HEK293 (cell line): Measurements from ENCODE around the gene FOXD3.

ENCODE experiments used
- CTCF ChIA-PET: fragments of 350-600 bp; formaldehyde crosslinking; extraction: SDS; loops from one replicate; lab custom pipeline; 2021; ENCODE audit warnings: antibody characterized with exemption; lab: Yijun Ruan, JAX
- POLR2A ChIA-PET: fragments of 300-600 bp; formaldehyde crosslinking; extraction: SDS; loops from one replicate; lab custom pipeline; 2020; ENCODE audit warnings: antibody characterized with exemption, inconsistent platforms; lab: Yijun Ruan, JAX
- H3K27ac ChIP-seq: fragments of 200-500 bp; sonication (Bioruptor generic); 2 replicates; pipeline ENCODE4 v1.5.1; 2014; ENCODE audit warnings: low read depth, low read length, control low read depth, inconsistent platforms; ENCODE audit errors: extremely low read depth
- H3K36me3 ChIP-seq, 2 experiments: fragments of 200-500 bp in 1 of 2; sonication (Bioruptor generic) in 1 of 2; 1 replicate in 1 of 2; 2 replicates in 1 of 2; pipeline ENCODE4 v1.5.1; 2014 to 2017; ENCODE audit warnings: inconsistent platforms in 2 of 2, low read length in 2 of 2; ENCODE audit not compliant: control insufficient read depth in 2 of 2, insufficient read depth in 1 of 2
- H3K4me1 ChIP-seq: fragments of 200-500 bp; sonication (Bioruptor generic); 2 replicates; pipeline ENCODE4 v1.5.1; 2014; ENCODE audit warnings: mild to moderate bottlenecking, low read length, inconsistent platforms; ENCODE audit not compliant: control insufficient read depth, insufficient read depth
- H3K4me3 ChIP-seq: 2 replicates; pipeline ENCODE4 v1.5.1; 2011; ENCODE audit warnings: low read depth, mild to moderate bottlenecking, control low read depth, low read length, moderate library complexity
- H3K9me3 ChIP-seq: fragments of 200-500 bp; sonication (Bioruptor generic); 2 replicates; pipeline ENCODE4 v1.5.1; 2014; ENCODE audit warnings: low read depth, low read length, inconsistent platforms; ENCODE audit not compliant: control insufficient read depth, insufficient read depth
- BCL11B ChIP-seq: fragments of 450-650 bp; formaldehyde crosslinking; IDR thresholded peaks from 2 replicates; pipeline ENCODE4 v1.5.1; 2016; ENCODE audit warnings: low read depth, missing biosample characterization, missing genetic modification characterization
- MYNN ChIP-seq: fragments of 450-650 bp; formaldehyde crosslinking; IDR thresholded peaks from 2 replicates; pipeline ENCODE4 v1.5.1; 2016; ENCODE audit warnings: missing biosample characterization, missing genetic modification characterization, borderline replicate concordance
- SETDB1 ChIP-seq: IDR thresholded peaks from one replicate; pipeline ENCODE4 v1.6.1; 2017; ENCODE audit warnings: mild to moderate bottlenecking, low read length, moderate library complexity, mixed read lengths; ENCODE audit not compliant: insufficient read length
- SP2 ChIP-seq: fragments of 450-650 bp; formaldehyde crosslinking; IDR thresholded peaks from 2 replicates; pipeline ENCODE4 v1.5.1; 2016; ENCODE audit warnings: missing biosample characterization, missing genetic modification characterization
- ZBTB7A ChIP-seq: fragments of 450-650 bp; formaldehyde crosslinking; IDR thresholded peaks from 2 replicates; pipeline ENCODE4 v1.5.1; 2016; ENCODE audit warnings: low read depth, missing biosample characterization, missing genetic modification characterization
- ZNF112 ChIP-seq: fragments of 450-650 bp; formaldehyde crosslinking; IDR thresholded peaks from 2 replicates; pipeline ENCODE4 v1.5.0; 2017; ENCODE audit warnings: missing biosample characterization, missing genetic modification characterization
- ZNF132 ChIP-seq: fragments of 450-650 bp; formaldehyde crosslinking; IDR thresholded peaks from 2 replicates; pipeline ENCODE4 v1.5.1; 2017; ENCODE audit warnings: missing biosample characterization, missing genetic modification characterization, borderline replicate concordance
- ZNF174 ChIP-seq: fragments of 450-650 bp; formaldehyde crosslinking; IDR thresholded peaks from 2 replicates; pipeline ENCODE4 v1.5.0; 2017; ENCODE audit warnings: missing biosample characterization, mild to moderate bottlenecking, missing genetic modification characterization
- ZNF274 ChIP-seq, 2 experiments: fragments of 200-500 bp in 1 of 2; fragments of 450-650 bp in 1 of 2; sonication (Bioruptor generic) in 1 of 2; formaldehyde crosslinking in 1 of 2; IDR thresholded peaks; 2 replicates each; pipeline versions ENCODE4 v1.5.1 to v1.6.1; 2014 to 2016; ENCODE audit warnings: borderline replicate concordance in 1 of 2, inconsistent platforms in 1 of 2, low read length in 1 of 2, missing biosample characterization in 1 of 2, missing genetic modification characterization in 1 of 2
- ZNF324 ChIP-seq: fragments of 450-650 bp; formaldehyde crosslinking; IDR thresholded peaks from 2 replicates; pipeline ENCODE4 v1.5.1; 2016; ENCODE audit warnings: missing biosample characterization, missing genetic modification characterization
- ZNF335 ChIP-seq: fragments of 450-650 bp; formaldehyde crosslinking; conservative IDR thresholded peaks from 2 replicates; pipeline ENCODE4 v1.5.1; 2016; ENCODE audit warnings: missing biosample characterization, missing genetic modification characterization
- ZNF37A ChIP-seq: fragments of 450-650 bp; IDR thresholded peaks from 2 replicates; pipeline ENCODE4 v1.5.1; 2018; ENCODE audit warnings: missing biosample characterization, missing genetic modification characterization
- ZNF600 ChIP-seq: fragments of 450-650 bp; formaldehyde crosslinking; IDR thresholded peaks from 2 replicates; pipeline ENCODE4 v1.5.1; 2016; ENCODE audit warnings: missing biosample characterization, missing genetic modification characterization
- ZNF626 ChIP-seq: fragments of 450-650 bp; sonication (Bioruptor Pico); formaldehyde crosslinking; IDR thresholded peaks from 2 replicates; pipeline ENCODE4 v1.5.1; 2018; ENCODE audit warnings: missing biosample characterization, missing genetic modification characterization, inconsistent platforms
- ZNF658 ChIP-seq: fragments of 450-650 bp; formaldehyde crosslinking; IDR thresholded peaks from 2 replicates; pipeline ENCODE4; 2016; ENCODE audit warnings: missing biosample characterization, missing genetic modification characterization
- ZNF76 ChIP-seq: fragments of 450-650 bp; formaldehyde crosslinking; IDR thresholded peaks from 2 replicates; pipeline ENCODE4; 2016; ENCODE audit warnings: low read depth, missing biosample characterization, missing genetic modification characterization, borderline replicate concordance
- ZNF791 ChIP-seq: fragments of 450-650 bp; formaldehyde crosslinking; IDR thresholded peaks from 2 replicates; pipeline ENCODE4 v1.5.1; 2016; ENCODE audit warnings: missing biosample characterization, missing genetic modification characterization
- ZNF837 ChIP-seq: fragments of 450-650 bp; formaldehyde crosslinking; IDR thresholded peaks from 2 replicates; pipeline ENCODE4 v1.5.1; 2016; ENCODE audit warnings: missing biosample characterization, missing genetic modification characterization
- TF ChIP-seq, protein P1 (sequence below): fragments of 450-650 bp; formaldehyde crosslinking; IDR thresholded peaks from 2 replicates; pipeline ENCODE4 v1.5.1; 2016; ENCODE audit warnings: missing biosample characterization, missing genetic modification characterization, borderline replicate concordance
- TF ChIP-seq, protein P2 (sequence below): fragments of 450-650 bp; formaldehyde crosslinking; IDR thresholded peaks from 2 replicates; pipeline ENCODE4 v1.5.1; 2016; ENCODE audit warnings: missing biosample characterization, missing genetic modification characterization
- TF ChIP-seq, protein P3 (sequence below): fragments of 450-650 bp; IDR thresholded peaks from 2 replicates; pipeline ENCODE4 v1.5.1; 2018; ENCODE audit warnings: missing biosample characterization, mild to moderate bottlenecking, missing genetic modification characterization

FOXD3 gene

DNA sequence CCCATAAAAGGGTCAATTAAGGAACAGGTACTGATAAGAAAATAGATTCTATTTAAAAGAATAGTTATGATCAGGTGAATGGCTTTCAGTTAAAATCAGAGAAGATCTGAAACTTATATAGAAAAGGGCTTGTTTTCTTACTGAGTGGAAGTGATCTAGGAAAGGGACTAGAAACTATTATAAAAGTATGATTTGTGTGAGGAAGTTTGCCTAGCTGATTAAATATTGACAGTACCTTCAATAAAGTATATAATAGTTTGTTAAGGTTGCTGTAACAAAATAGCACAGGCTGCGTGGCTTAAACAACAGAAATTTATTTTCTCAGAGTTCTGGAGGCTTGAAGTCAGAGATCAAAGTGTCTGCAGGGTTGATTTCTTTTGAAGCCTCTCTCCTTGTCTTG, 39.7 kb downstream of the FOXD3 start:
- H3K27ac ChIP-seq, result no peak overlapping the region
- TF ChIP-seq ZNF274 (IDR thresholded peaks at IDR 0.05; ENCODE audit: low read length) (no peak), ZNF274 (tag by site-specific recombination; IDR thresholded peaks at IDR 0.05; ENCODE audit: borderline replicate concordance) (no peak), ZNF791 (tag by site-specific recombination) (no peak), ZNF174 (no peak), ZNF600 (tag by site-specific recombination) (no peak), ZNF37A (no peak), SP2 (no peak)
- TF ChIP-seq, protein P1, sequence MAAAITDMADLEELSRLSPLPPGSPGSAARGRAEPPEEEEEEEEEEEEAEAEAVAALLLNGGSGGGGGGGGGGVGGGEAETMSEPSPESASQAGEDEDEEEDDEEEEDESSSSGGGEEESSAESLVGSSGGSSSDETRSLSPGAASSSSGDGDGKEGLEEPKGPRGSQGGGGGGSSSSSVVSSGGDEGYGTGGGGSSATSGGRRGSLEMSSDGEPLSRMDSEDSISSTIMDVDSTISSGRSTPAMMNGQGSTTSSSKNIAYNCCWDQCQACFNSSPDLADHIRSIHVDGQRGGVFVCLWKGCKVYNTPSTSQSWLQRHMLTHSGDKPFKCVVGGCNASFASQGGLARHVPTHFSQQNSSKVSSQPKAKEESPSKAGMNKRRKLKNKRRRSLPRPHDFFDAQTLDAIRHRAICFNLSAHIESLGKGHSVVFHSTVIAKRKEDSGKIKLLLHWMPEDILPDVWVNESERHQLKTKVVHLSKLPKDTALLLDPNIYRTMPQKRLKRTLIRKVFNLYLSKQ (tag by site-specific recombination), result no peak
- TF ChIP-seq, protein P2, sequence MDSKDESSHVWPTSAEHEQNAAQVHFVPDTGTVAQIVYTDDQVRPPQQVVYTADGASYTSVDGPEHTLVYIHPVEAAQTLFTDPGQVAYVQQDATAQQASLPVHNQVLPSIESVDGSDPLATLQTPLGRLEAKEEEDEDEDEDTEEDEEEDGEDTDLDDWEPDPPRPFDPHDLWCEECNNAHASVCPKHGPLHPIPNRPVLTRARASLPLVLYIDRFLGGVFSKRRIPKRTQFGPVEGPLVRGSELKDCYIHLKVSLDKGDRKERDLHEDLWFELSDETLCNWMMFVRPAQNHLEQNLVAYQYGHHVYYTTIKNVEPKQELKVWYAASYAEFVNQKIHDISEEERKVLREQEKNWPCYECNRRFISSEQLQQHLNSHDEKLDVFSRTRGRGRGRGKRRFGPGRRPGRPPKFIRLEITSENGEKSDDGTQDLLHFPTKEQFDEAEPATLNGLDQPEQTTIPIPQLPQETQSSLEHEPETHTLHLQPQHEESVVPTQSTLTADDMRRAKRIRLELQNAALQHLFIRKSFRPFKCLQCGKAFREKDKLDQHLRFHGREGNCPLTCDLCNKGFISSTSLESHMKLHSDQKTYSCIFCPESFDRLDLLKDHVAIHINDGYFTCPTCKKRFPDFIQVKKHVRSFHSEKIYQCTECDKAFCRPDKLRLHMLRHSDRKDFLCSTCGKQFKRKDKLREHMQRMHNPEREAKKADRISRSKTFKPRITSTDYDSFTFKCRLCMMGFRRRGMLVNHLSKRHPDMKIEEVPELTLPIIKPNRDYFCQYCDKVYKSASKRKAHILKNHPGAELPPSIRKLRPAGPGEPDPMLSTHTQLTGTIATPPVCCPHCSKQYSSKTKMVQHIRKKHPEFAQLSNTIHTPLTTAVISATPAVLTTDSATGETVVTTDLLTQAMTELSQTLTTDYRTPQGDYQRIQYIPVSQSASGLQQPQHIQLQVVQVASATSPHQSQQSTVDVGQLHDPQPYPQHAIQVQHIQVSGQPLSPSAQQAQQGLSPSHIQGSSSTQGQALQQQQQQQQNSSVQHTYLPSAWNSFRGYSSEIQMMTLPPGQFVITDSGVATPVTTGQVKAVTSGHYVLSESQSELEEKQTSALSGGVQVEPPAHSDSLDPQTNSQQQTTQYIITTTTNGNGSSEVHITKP (tag by site-specific recombination), result no peak
- TF ChIP-seq, all 188 proteins: peak for 0
- Histone ChIP-seq H3K9me3 (no peaks in the 10 kb centered on the region), H3K4me3 (no peak overlapping the region), H3K36me3 (no peaks in the 10 kb centered on the region), H3K4me1 (no peaks in the 10 kb centered on the region)
- ChIA-PET CTCF (interaction anchor here (0.6 kb wide), 1 partner anchor 26 kb away, joined by 3 read pairs; no protein-coding TSS in a partner anchor), POLR2A (no interaction called here)

DNA sequence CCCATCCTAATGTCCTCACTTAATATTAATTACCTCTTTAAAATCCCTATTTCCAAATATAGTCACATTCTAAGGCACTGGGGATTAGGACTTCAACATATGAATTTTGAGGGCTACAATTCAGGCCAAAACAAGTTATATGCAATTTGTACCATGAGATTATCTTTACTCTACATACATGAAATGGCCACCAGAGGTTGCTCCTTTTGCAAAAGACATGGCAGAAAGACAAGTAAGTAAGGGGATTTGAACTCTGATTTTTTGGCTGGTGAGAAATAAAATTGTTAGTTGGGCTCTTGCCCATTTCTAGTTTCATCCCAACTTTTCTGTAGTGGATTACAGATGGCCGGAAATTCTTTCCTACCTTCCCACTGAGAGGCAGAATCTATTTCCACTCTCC, 40.2 kb downstream of the FOXD3 start:
- Histone ChIP-seq H3K4me1 (no peaks in the 10 kb centered on the region), H3K36me3 (no peaks in the 10 kb centered on the region), H3K27ac (no peak overlapping the region), H3K9me3 (no peaks in the 10 kb centered on the region), H3K4me3 (no peak overlapping the region)
- CTCF ChIA-PET, result no interaction called here
- TF ChIP-seq ZNF626, result no peak
- no peak for TF ChIP-seq ZNF324 (tag by site-specific recombination)
- TF ChIP-seq ZBTB7A (tag by site-specific recombination), result no peak
- no peak for TF ChIP-seq ZNF76
- TF ChIP-seq, protein P3, sequence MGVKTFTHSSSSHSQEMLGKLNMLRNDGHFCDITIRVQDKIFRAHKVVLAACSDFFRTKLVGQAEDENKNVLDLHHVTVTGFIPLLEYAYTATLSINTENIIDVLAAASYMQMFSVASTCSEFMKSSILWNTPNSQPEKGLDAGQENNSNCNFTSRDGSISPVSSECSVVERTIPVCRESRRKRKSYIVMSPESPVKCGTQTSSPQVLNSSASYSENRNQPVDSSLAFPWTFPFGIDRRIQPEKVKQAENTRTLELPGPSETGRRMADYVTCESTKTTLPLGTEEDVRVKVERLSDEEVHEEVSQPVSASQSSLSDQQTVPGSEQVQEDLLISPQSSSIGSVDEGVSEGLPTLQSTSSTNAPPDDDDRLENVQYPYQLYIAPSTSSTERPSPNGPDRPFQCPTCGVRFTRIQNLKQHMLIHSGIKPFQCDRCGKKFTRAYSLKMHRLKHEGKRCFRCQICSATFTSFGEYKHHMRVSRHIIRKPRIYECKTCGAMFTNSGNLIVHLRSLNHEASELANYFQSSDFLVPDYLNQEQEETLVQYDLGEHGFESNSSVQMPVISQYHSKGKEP (tag by site-specific recombination), result no peak
- TF ChIP-seq SETDB1, result no peak
- TF ChIP-seq ZNF335 (tag by site-specific recombination), result no peak
- TF ChIP-seq ZNF112 (tag by site-specific recombination), result no peak
- TF ChIP-seq ZNF132, result no peak
- no peak for TF ChIP-seq MYNN (tag by site-specific recombination)
- TF ChIP-seq ZNF837 (tag by site-specific recombination), result no peak
- TF ChIP-seq SP2, result no peak
- no peak for TF ChIP-seq BCL11B (tag by site-specific recombination)
- TF ChIP-seq ZNF658 (tag by site-specific recombination), result no peak
- POLR2A ChIA-PET, result no interaction called here
